ENCODE measurements around the gene FBXL22.
"Not testable (repeated sequence)": the region's sequence is repeated elsewhere in the genome, so short reads cannot be mapped to it uniquely, and the experiment has no call there.

Gene FBXL22

GRCh38 chr15:63611177-63611576 is 14.0 kb downstream of the FBXL22 start:
- peak in 22 of 56 donors; percentile 13 to 55 (median 32) for DNase-seq

DNA sequence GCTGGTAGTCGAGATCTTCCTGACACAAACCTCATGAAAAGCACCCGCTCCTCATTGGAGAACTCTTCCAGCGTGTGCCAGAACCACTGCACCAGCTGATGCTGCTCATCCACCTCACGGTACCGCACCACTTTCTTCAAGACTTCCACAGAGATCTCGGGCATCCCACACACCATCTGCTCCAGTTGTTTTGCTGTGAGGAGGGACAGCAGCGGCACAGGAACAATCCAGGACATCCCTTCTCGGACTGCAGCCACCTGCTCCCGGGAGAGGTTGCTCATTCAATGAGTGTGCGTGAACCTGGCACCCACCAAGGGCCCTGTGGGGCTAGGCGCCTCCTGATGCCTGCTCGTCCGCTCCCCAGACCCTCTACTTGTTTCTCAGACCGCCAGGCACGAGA is 15.1 kb downstream of the FBXL22 start:
- DNase-seq, result no peak

- no peak for DNase-seq
These were observed 18.7 kb downstream of the FBXL22 start for GRCh38 chr15:63615935-63616334.

DNA sequence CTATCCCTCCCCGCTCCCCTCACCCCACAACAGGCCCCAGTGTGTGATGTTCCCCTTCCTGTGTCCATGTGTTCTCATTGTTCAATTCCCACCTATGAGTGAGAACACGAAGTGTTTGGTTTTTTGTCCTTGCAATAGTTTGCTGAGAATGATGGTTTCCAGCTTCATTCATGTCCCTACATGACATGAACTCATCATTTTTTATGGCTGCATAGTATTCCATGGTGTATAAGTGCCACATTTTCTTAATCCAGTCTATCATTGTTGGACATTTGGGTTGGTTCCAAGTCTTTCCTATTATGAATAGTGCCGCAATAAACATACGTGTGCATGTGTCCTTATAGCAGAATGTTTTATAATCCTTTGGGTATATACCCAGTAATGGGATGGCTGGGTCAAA is 20.0 kb downstream of the FBXL22 start:
- DNase-seq, result not testable (repeated sequence)

DNA sequence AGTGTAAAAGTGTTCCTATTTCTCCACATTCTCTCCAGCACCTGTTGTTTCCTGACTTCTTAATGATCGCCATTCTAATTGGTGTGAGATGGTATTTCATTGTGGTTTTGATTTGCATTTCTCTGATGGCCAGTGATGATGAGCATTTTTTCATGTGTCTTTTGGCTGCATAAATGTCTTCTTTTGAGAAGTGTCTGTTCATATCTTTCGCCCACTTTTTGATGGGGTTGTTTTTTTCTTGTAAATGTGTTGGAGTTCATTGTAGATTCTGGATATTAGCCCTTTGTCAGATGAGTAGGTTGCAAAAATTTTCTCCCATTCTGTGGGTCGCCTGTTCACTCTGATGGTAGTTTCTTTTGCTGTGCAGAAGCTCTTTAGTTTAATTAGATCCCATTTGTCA is 20.4 kb downstream of the FBXL22 start:
- not testable (repeated sequence) for DNase-seq

- DNase-seq, result not testable (repeated sequence)
These were observed 23.6 kb downstream of the FBXL22 start for GRCh38 chr15:63620760-63621159.

- DNase-seq, result no peak
These were observed 26.2 kb downstream of the FBXL22 start for GRCh38 chr15:63623232-63623969.

GRCh38 chr15:63626955-63627354 is 29.8 kb downstream of the FBXL22 start:
- DNase-seq, result no peak

DNA sequence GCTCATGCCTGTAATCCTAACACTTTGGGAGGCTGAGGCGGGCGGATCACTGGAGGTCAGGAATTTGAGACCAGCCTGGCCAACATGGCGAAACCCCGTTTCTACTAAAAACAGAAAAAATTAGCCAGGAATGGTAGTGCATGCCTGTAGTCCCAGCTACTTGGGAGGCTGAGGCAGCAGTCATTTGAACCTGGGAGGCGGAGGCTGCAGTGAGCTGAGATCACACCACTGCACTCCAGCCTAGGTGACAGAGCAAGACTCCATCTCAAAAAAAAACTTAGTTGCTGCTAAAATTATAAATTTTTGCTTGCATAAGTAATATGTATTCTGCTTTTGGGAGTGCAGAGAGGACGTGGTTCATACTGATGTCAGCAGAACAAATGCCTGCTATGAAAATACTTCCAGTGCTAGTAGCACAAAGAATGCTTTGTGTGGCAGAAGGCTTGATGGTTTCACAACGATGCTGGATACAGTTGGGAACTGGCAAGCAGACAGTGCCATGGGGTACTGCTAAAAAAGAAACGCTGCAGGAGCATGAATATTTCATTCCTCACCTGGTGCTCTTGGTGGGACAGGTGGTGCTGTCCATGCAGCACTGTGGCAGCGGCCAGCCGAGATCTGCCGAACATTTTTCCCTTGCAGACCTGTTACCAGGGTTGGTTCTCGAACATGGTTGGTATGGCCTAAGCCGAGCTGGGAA is 31.1 kb downstream of the FBXL22 start:
- peak in 40 of 56 donors; percentile 15 to 67 (median 37) for DNase-seq

GRCh38 chr15:63630036-63630751 is 33.0 kb downstream of the FBXL22 start:
- DNase-seq, result no peak

DNA sequence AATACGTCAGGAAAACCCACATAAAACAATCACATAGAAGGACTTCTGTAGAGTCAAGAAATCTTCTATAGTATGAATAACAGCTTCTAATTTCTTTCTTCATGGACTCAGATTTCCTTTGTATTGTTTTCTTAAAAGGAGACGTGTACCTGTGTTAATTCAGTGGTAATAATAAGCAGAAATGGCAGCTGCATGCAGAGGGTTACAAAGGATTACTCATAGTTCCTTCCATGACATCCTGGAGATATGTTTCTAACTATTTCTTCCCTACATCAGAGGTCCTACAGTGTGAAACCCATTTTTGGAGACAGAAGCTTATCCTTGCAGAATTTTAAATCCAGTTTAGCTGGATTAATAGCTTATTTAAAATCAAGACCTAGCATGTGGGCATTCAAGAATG is 36.1 kb downstream of the FBXL22 start:
- DNase-seq, result no peak

- no peak for DNase-seq
These were observed 37.0 kb downstream of the FBXL22 start for GRCh38 chr15:63634154-63634553.

- no peak for DNase-seq
These were observed 39.4 kb downstream of the FBXL22 start for GRCh38 chr15:63636518-63637061.

DNA sequence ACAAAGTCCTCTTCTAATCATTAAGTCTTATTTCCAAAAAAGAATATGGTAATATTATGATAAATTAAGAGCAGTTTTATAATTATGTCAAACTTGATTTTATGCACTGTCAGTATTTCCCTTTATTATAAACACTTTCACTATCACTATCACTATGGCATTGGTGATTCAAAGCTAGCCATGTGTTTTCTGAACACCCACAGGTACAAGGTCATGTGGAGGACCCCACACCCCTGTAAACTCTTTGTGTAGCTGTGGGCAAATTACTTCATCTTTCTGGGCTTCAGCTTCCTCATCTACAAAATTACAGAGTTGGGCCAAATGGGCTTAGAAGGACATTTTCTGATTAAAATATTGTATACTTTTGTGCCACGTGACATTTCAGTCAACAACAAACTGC is 41.7 kb downstream of the FBXL22 start:
- DNase-seq, result no peak

- DNase-seq, result no peak
These were observed 43.0 kb downstream of the FBXL22 start for GRCh38 chr15:63640146-63640545.
